ENCODE measurements around the gene MCAT. TPM values are rescaled to one million over a fixed set of nuclear protein-coding genes. Genes with fewer than 3 reads are reported as not detected.
A peak's percentile ranks its signal among the peaks of the same experiment; 100 is the strongest.

The MCAT gene
- total and polyA plus RNA-seq, 11 donors: 13.4 to 32.6 (median 15.7) TPM

- peaks cover 0 to 10% (median under 1%) of the 10 kb centered on the region in 9 donors for H3K36me3 ChIP-seq
- DNase-seq (no peak), ATAC-seq (no peak)
- H3K9me3 ChIP-seq: no peaks in the 10 kb centered on the region
- no peaks in the 10 kb centered on the region for H3K27me3 ChIP-seq
- H3K4me1 ChIP-seq: peaks cover 0 to 20% (median 9%) of the 10 kb centered on the region in 12 donors
- H3K4me3 ChIP-seq: no peak overlapping the region
- no peak overlapping the region for H3K27ac ChIP-seq
- 90 to 91% (median 90%) methylated on average over 13 to 17 of the region's 17 CpGs for WGBS, 4 donors
- TF ChIP-seq, protein P1, sequence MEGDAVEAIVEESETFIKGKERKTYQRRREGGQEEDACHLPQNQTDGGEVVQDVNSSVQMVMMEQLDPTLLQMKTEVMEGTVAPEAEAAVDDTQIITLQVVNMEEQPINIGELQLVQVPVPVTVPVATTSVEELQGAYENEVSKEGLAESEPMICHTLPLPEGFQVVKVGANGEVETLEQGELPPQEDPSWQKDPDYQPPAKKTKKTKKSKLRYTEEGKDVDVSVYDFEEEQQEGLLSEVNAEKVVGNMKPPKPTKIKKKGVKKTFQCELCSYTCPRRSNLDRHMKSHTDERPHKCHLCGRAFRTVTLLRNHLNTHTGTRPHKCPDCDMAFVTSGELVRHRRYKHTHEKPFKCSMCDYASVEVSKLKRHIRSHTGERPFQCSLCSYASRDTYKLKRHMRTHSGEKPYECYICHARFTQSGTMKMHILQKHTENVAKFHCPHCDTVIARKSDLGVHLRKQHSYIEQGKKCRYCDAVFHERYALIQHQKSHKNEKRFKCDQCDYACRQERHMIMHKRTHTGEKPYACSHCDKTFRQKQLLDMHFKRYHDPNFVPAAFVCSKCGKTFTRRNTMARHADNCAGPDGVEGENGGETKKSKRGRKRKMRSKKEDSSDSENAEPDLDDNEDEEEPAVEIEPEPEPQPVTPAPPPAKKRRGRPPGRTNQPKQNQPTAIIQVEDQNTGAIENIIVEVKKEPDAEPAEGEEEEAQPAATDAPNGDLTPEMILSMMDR (IDR thresholded peaks at IDR 0.05): no peak
- no peak for TF ChIP-seq POLR2A (IDR thresholded peaks at IDR 0.05)
- intact Hi-C loops (cut with DNase I): no loop called here
These were observed 15.9 kb downstream of the MCAT start for GRCh38 chr22:43127166-43127908.

DNA sequence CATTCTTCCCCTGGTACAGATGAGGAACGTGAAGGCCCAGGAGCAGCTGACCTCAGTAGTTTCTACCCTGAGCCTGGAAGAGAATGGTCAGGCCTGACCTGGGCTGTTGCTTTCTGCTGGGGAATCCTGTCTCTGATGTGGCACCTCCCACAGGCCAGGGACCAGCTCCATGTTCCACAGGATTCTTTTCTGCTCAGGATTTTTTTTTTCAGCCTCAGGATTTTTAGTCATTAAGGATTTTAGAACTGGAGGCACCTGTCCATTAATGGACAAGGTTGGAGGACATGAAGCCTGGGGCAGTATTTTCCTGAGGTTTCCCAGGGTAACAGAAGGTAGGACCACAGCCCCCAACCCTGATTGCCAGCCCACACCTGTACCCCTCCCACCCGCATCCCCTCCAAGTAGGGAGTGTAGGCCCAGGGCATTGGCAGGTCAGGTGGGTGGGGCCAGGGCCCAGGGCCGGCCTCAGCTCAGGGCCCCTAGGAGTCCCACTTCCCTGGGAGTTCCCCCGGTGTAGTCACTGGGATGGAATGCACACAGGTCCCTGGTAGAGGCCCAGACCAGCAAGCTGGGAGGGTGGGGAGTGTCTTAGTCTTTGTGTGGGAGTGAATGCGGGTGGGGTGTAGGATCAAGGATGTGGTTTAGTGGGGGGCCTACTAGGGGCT lies 16.6 kb downstream of the MCAT start:
- WGBS, 4 donors: 55 to 62% (median 59%) methylated on average over 4 to 5 of the region's 5 CpGs
- no peak overlapping the region for H3K27ac ChIP-seq
- no peak for TF ChIP-seq POLR2A (IDR thresholded peaks at IDR 0.05)
- TF ChIP-seq, protein P1 (IDR thresholded peaks at IDR 0.05): no peak
- no peak for DNase-seq
- H3K4me3 ChIP-seq: no peak overlapping the region
- peaks cover 0 to 4% (median 0%) of the 10 kb centered on the region in 9 donors for H3K36me3 ChIP-seq
- intact Hi-C loops (cut with DNase I): no loop called here
- H3K9me3 ChIP-seq: no peaks in the 10 kb centered on the region
- H3K4me1 ChIP-seq: peaks cover 0 to 16% (median 5%) of the 10 kb centered on the region in 12 donors
- no peaks in the 10 kb centered on the region for H3K27me3 ChIP-seq
- ATAC-seq: peak in 2 of 4 donors; percentile 13 to 24

GRCh38 chr22:43118953-43119458 lies 24.2 kb downstream of the MCAT start:
- no peak for DNase-seq
- Histone ChIP-seq H3K36me3 (no peaks in the 10 kb centered on the region), H3K4me3 (no peak overlapping the region), H3K27me3 (peaks cover 0 to 6% (median 0%) of the 10 kb centered on the region in 9 donors), H3K4me1 (peaks cover 0 to 14% (median 0%) of the 10 kb centered on the region in 12 donors), H3K9me3 (no peaks in the 10 kb centered on the region), H3K27ac (no peak overlapping the region)
- intact Hi-C loops (cut with DNase I): no loop called here
- no peak for ATAC-seq
- 71 to 84% (median 76%) methylated on average over 4 to 7 of the region's 7 CpGs for WGBS, 4 donors
- TF ChIP-seq, protein P1 (IDR thresholded peaks at IDR 0.05): no peak
- TF ChIP-seq POLR2A (IDR thresholded peaks at IDR 0.05): no peak
